ENCODE results near the gene ZNF335. TPM values are rescaled to one million over a fixed set of nuclear protein-coding genes. Genes with fewer than 3 reads are reported as not detected.
"Not testable (repeated sequence)": the region's sequence is repeated elsewhere in the genome, so short reads cannot be mapped to it uniquely, and the experiment has no call there.

The ZNF335 gene
- total RNA-seq, 4 donors from 2014 or later: 10.5 to 22.5 (median 19.8) TPM

DNA sequence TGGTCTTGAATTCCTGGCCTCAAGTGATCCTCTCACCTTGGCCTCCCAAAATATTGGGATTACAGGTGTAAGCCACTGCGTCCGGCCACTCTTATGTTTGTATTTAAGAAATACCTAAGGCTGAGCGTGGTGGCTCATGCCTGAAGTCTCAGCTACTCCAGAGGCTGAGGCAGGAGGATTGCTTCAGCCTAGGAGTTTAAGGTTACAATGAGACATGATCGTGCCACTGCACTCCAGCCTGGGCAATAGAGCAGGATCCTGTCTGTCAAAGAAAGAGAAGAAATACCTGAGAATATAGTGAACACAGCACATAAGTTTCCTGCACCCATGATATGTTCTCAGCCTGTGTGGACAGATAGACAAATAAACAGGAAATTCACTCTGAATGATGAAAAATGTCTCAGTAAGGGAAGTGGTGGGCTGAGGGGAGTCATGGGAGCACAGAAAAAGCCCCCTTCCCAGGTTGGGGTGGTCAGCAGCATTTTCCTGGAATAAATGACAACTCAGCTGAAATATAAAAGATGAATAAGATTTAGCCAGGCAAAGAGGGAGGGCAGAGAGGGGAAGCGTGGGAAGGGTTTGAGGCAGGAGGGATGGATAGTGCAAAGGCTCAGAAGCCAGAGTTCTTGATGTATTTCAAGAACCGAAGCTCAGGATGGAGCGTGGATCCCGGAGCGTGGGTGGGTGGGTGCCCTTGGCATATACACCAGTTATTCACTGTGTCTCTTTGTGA is 22.9 kb upstream of the ZNF335 start:
- H3K4me1 ChIP-seq: peaks cover 0 to 38% (median 0%) of the 10 kb centered on the region in 3 donors
- DNase-seq: no peak
- intact Hi-C loops (cut with DNase I): no loop called here
- H3K27me3 ChIP-seq: peaks cover 0 to 74% (median 0%) of the 10 kb centered on the region in 4 donors
- H3K27ac ChIP-seq: no peak overlapping the region
- no peaks in the 10 kb centered on the region for H3K9me3 ChIP-seq
- TF ChIP-seq, protein P1, sequence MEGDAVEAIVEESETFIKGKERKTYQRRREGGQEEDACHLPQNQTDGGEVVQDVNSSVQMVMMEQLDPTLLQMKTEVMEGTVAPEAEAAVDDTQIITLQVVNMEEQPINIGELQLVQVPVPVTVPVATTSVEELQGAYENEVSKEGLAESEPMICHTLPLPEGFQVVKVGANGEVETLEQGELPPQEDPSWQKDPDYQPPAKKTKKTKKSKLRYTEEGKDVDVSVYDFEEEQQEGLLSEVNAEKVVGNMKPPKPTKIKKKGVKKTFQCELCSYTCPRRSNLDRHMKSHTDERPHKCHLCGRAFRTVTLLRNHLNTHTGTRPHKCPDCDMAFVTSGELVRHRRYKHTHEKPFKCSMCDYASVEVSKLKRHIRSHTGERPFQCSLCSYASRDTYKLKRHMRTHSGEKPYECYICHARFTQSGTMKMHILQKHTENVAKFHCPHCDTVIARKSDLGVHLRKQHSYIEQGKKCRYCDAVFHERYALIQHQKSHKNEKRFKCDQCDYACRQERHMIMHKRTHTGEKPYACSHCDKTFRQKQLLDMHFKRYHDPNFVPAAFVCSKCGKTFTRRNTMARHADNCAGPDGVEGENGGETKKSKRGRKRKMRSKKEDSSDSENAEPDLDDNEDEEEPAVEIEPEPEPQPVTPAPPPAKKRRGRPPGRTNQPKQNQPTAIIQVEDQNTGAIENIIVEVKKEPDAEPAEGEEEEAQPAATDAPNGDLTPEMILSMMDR (IDR thresholded peaks at IDR 0.05): no peak
- no peak for TF ChIP-seq POLR2A (IDR thresholded peaks at IDR 0.05)
- 47 to 74% methylated on average over 6 to 8 of the region's 9 CpGs for WGBS, 2 donors
- no peaks in the 10 kb centered on the region for H3K36me3 ChIP-seq
- H3K4me3 ChIP-seq: no peak overlapping the region

DNA sequence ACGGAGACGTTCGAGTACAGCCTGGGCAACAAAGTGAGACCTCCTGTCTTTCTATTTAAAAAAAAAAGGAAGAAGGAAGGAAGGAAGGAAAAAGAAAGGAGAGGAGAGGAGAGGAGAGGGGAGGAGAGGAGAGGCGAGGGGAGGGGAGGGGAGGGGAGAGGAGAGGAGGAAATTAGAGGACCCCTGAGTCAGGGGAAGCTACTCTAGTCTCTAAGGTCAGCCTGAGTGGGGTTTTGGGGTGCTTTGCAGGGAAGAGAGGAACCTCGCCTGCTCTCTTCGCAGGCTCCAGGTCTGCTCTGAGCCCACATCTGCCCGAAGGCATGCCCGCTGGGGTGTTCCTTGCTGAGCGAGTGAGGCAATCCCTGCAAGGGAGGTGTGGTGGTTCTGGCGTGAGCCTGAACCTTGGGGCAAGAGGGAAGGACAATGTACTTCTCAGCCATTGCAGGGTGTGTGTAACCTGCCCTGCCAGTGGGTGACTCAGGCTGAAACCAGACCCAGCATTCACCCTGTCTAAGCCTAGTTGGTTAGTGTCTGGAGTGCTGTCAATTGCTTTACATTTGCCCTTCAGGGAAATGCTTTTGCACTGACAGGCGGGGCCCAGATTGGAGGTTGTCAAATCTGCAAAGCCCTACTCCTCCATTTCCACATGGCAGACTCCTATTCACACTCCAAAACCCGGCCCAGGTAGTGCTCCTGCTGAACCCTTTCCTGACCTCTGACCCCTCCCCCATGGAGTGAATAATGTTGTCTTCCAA is 21.4 kb upstream of the ZNF335 start:
- intact Hi-C loops (cut with DNase I): no loop called here
- no peak for DNase-seq
- H3K4me1 ChIP-seq: peaks cover 0 to 38% (median 0%) of the 10 kb centered on the region in 3 donors
- H3K27ac ChIP-seq: peak overlapping the region; percentile 52 to 83 (median 76)
- 26 to 33% methylated on average over 6 to 10 of the region's 12 CpGs for WGBS, 2 donors
- no peaks in the 10 kb centered on the region for H3K9me3 ChIP-seq
- peaks cover 0 to 58% (median 0%) of the 10 kb centered on the region in 4 donors for H3K27me3 ChIP-seq
- no peak overlapping the region for H3K4me3 ChIP-seq
- TF ChIP-seq, protein P1 (IDR thresholded peaks at IDR 0.05): peak in 1 of 6 experiments; percentile 10
- no peak for TF ChIP-seq POLR2A (IDR thresholded peaks at IDR 0.05)
- H3K36me3 ChIP-seq: no peaks in the 10 kb centered on the region

DNA sequence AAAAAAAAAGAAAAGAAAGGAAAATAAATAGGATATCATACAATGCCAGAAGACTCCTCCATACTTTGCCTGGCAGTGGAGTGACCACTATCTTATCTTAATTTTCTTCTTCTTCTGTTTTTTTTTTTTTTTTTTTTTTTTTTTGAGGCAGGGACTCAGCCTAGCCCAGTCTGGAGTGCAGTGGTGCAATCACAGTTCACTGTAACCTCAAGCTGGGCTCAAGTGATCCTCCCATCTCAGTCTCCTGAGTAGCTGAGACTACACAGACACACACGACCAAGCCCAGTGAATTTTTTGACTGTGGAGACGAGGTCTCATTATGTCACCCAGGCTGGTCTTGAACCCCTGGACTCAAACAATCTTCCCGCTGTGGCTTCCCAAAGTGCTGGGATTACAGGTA is 19.6 kb upstream of the ZNF335 start:
- no peak overlapping the region for H3K4me3 ChIP-seq
- no peaks in the 10 kb centered on the region for H3K36me3 ChIP-seq
- intact Hi-C loops (cut with DNase I): no loop called here
- H3K27ac ChIP-seq: no peak overlapping the region
- WGBS, 2 donors: 75 to 93% methylated on average over 3 of the region's 3 CpGs
- TF ChIP-seq, protein P1 (IDR thresholded peaks at IDR 0.05): no peak
- no peak for TF ChIP-seq POLR2A (IDR thresholded peaks at IDR 0.05)
- H3K9me3 ChIP-seq: no peaks in the 10 kb centered on the region
- H3K4me1 ChIP-seq: peaks cover 0 to 44% (median 0%) of the 10 kb centered on the region in 3 donors
- no peak for DNase-seq
- peaks cover 0 to 53% (median 0%) of the 10 kb centered on the region in 4 donors for H3K27me3 ChIP-seq

DNA sequence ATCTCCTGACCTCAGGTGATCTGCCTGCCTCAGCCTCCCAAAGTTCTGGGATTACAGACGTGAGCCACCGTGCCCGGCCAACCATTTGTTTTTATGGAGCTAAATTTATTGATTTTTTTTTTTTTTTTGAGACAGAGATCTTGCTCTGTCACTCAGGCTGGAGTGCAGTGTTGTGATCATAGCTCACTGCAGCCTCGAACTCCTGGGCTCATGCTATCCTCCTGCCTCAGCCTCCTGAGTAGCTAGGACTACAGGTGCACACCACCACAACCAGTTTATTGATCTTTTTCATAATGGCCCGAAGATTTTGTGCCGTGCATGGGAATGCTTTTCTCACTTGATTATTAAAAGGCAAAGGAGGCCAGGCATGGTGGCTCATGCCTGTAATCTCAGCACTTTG is 16.8 kb upstream of the ZNF335 start:
- H3K27me3 ChIP-seq: peaks cover 0 to 36% (median 0%) of the 10 kb centered on the region in 4 donors
- H3K27ac ChIP-seq; DNase-seq; H3K4me3 ChIP-seq; H3K9me3 ChIP-seq; H3K36me3 ChIP-seq; intact Hi-C loops (cut with DNase I): not testable (repeated sequence)
- WGBS, 2 donors: 67 to 77% methylated on average over 4 to 5 of the region's 6 CpGs
- peaks cover 0 to 24% (median 0%) of the 10 kb centered on the region in 3 donors for H3K4me1 ChIP-seq

DNA sequence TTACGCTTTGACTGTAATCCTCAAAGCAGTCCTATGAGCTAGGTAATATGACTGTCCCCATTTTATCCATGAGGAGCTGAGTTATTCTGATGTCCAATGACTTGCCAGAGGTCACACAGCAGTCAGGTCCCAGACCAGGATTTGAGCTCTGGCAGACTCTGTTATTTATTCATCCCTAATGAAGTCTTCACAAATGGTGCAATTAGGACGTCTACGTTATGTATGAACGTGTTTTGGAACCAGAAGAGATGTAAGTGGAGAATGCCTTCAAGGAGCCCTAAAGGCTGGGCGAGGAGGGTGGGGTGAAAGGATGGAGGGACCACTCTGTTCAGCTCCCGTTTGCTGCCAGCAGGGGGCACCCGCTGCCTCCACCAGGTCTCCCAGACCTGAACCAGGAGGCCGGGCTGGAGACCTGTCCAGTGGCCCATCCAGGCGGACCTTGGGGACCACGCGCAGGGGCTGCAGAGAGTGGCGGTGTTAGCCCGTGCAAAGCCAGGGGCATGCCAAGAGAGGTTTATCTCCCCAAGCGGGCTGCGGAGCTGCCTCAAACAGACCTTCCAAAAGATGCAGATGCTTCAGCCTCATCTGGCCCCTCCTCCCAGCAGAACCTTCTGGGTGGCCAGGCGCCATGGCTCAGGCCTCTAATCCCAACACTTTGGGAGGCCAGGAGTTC is 15.2 kb upstream of the ZNF335 start:
- Histone ChIP-seq H3K27me3 (peaks cover 0 to 37% (median 0%) of the 10 kb centered on the region in 4 donors), H3K9me3 (no peaks in the 10 kb centered on the region)
- WGBS, 2 donors: 5 to 10% methylated on average over 7 to 9 of the region's 16 CpGs

More for the DNA sequence above, 15.2 kb upstream of the ZNF335 start:
- intact Hi-C loops (cut with DNase I): no loop called here
- Histone ChIP-seq H3K36me3 (no peaks in the 10 kb centered on the region), H3K4me3 (no peak overlapping the region), H3K4me1 (peaks cover 0 to 10% (median 0%) of the 10 kb centered on the region in 3 donors), H3K27ac (no peak overlapping the region)
- no peak for TF ChIP-seq POLR2A (IDR thresholded peaks at IDR 0.05)
- TF ChIP-seq, protein P1 (IDR thresholded peaks at IDR 0.05): peak; percentile 55 to 86 (median 74)
- DNase-seq: no peak
